IMR-90 (cell line): ENCODE results near the gene LANCL3. TPM values are rescaled to one million over a fixed set of nuclear protein-coding genes. Genes with fewer than 3 reads are reported as not detected.

Source experiments
- ATAC-seq: fragments of 200-7000 bp; cut with Tn5 transposase; 2 replicates; pipeline ENCODE4 v1.9.1; 2020; ENCODE audit warnings: low read depth, mild to moderate bottlenecking, moderate library complexity
- BruUV-seq: library from RNA; stranded (reverse); fragments of 400-500 nt; replicated peaks from 2 replicates; lab custom pipeline; 2021; lab: Mats Ljungman, UMichigan
- CTCF ChIA-PET: fragments of 300-600 bp; formaldehyde crosslinking; extraction: SDS; loops from one replicate; lab custom pipeline; 2021; ENCODE audit warnings: antibody characterized with exemption; lab: Yijun Ruan, JAX
- POLR2A ChIA-PET: fragments of 300-600 bp; sonication (Branson Sonifier 250); formaldehyde crosslinking; loops from one replicate; lab custom pipeline; 2022; ENCODE audit warnings: antibody characterized with exemption; ENCODE audit not compliant: unreplicated experiment; lab: Charles Lee
- DNase-seq: peaks from one replicate; pipeline ENCODE4 v3.0.0; 2013
- H2AFZ ChIP-seq: replicated peaks from 2 replicates; pipeline ENCODE3; 2013; ENCODE audit warnings: low read length, mild to moderate bottlenecking; ENCODE audit not compliant: poor library complexity
- H2AK5ac ChIP-seq: 2 replicates; pipeline ENCODE4 v1.6.1; 2013; ENCODE audit warnings: low read depth, low read length, inconsistent platforms
- H2AK9ac ChIP-seq: replicated peaks from 2 replicates; pipeline ENCODE3; 2013; ENCODE audit warnings: mild to moderate bottlenecking, low read depth, low read length, moderate library complexity; ENCODE audit not compliant: poor library complexity
- H2BK120ac ChIP-seq: 2 replicates; pipeline ENCODE4 v1.6.1; 2013; ENCODE audit warnings: low read depth, low read length, inconsistent platforms
- H2BK15ac ChIP-seq: 3 replicates; pipeline ENCODE4 v1.6.1; 2013; ENCODE audit warnings: low read depth, low read length, inconsistent platforms
- H2BK20ac ChIP-seq: 2 replicates; pipeline ENCODE4 v1.6.1; 2013; ENCODE audit warnings: low read depth, mild to moderate bottlenecking, inconsistent platforms, low read length, moderate library complexity
- H2BK5ac ChIP-seq: 2 replicates; pipeline ENCODE4 v1.6.1; 2013; ENCODE audit warnings: mild to moderate bottlenecking, low read depth, low read length, inconsistent platforms; ENCODE audit not compliant: poor library complexity, severe bottlenecking
- H3K14ac ChIP-seq: replicated peaks from 2 replicates; pipeline ENCODE4 v1.6.1; 2013; ENCODE audit warnings: low read depth, low read length, inconsistent platforms
- H3K18ac ChIP-seq: 2 replicates; pipeline ENCODE4 v1.6.1; 2013; ENCODE audit warnings: low read depth, low read length, control low read depth
- H3K23ac ChIP-seq: 2 replicates; pipeline ENCODE4 v1.6.1; 2013; ENCODE audit warnings: low read depth, low read length, inconsistent platforms
- H3K27ac ChIP-seq: 2 replicates; pipeline ENCODE4 v1.5.1; 2013; ENCODE audit warnings: mild to moderate bottlenecking, control low read depth, low read length; ENCODE audit not compliant: insufficient read depth
- H3K27me3 ChIP-seq: 2 replicates; pipeline ENCODE4 v1.6.1; 2013; ENCODE audit warnings: low read length; ENCODE audit not compliant: control insufficient read depth, insufficient read depth
- H3K36me3 ChIP-seq: 2 replicates; pipeline ENCODE4 v1.6.1; 2013; ENCODE audit warnings: low read length, mixed read lengths; ENCODE audit not compliant: control insufficient read depth, insufficient read depth
- H3K4ac ChIP-seq: 2 replicates; pipeline ENCODE4 v1.6.1; 2013; ENCODE audit warnings: low read depth, low read length, inconsistent platforms
- H3K4me1 ChIP-seq: 2 replicates; pipeline ENCODE4 v1.6.1; 2013; ENCODE audit warnings: low read length, mixed read lengths; ENCODE audit not compliant: control insufficient read depth, insufficient read depth
- H3K4me2 ChIP-seq: 2 replicates; pipeline ENCODE4 v1.6.1; 2013; ENCODE audit warnings: low read depth, mild to moderate bottlenecking, control low read depth, low read length, moderate library complexity
- H3K4me3 ChIP-seq: 2 replicates; pipeline ENCODE4 v1.5.1; 2013; ENCODE audit warnings: low read depth, mild to moderate bottlenecking, control low read depth, low read length, moderate library complexity; ENCODE audit not compliant: insufficient read depth
- H3K56ac ChIP-seq: 2 replicates; pipeline ENCODE4 v1.6.1; 2013; ENCODE audit warnings: low read length, inconsistent platforms; ENCODE audit not compliant: insufficient read depth; ENCODE audit errors: extremely low read depth
- H3K79me1 ChIP-seq, 2 experiments: 2 replicates each; pipeline ENCODE4 v1.6.1; 2013; ENCODE audit warnings: low read length in 2 of 2, inconsistent platforms in 1 of 2, low read depth in 1 of 2
- H3K9ac ChIP-seq: 2 replicates; pipeline ENCODE4 v1.6.1; 2013; ENCODE audit warnings: low read depth, low read length, control low read depth
- H3K9me1 ChIP-seq: 2 replicates; pipeline ENCODE4 v1.6.1; 2013; ENCODE audit warnings: low read length, inconsistent platforms; ENCODE audit not compliant: insufficient read depth
- H3K9me3 ChIP-seq: 2 replicates; pipeline ENCODE4 v1.6.1; 2013; ENCODE audit warnings: low read length; ENCODE audit not compliant: control insufficient read depth, insufficient read depth
- H4K20me1 ChIP-seq: 2 replicates; pipeline ENCODE4 v1.6.1; 2013; ENCODE audit warnings: low read length, inconsistent platforms; ENCODE audit not compliant: insufficient read depth
- H4K5ac ChIP-seq: 2 replicates; pipeline ENCODE4 v1.6.1; 2013; ENCODE audit warnings: mild to moderate bottlenecking, low read depth, low read length, control low read depth
- H4K8ac ChIP-seq, 2 experiments: 2 replicates each; pipeline ENCODE4 v1.6.1; 2013; ENCODE audit warnings: low read depth in 2 of 2, low read length in 2 of 2, control low read depth in 1 of 2, inconsistent platforms in 1 of 2
- H4K91ac ChIP-seq: 2 replicates; pipeline ENCODE4 v1.6.1; 2013; ENCODE audit warnings: low read depth, low read length, inconsistent platforms; ENCODE audit not compliant: insufficient read depth
- MXI1 ChIP-seq: IDR thresholded peaks from 2 replicates; pipeline ENCODE4 v1.6.1; 2012; ENCODE audit warnings: low read depth, mild to moderate bottlenecking, low read length, moderate library complexity, borderline replicate concordance
- RAD21 ChIP-seq: IDR thresholded peaks from 2 replicates; pipeline ENCODE4 v1.6.1; 2012; ENCODE audit warnings: low read length, improper control_type of control experiment
- WGBS, 2 experiments: methylation state at CpG; one replicate each; pipeline versions ENCODE4 v1.1.5 to v1.1.7; 2013; ENCODE audit warnings: missing lambda C conversion rate in 2 of 2; ENCODE audit not compliant: insufficient read length in 1 of 2; ENCODE audit errors: extremely low coverage in 2 of 2; 5-methylcytosine and 5-hydroxymethylcytosine counted together
- dilution Hi-C: fragments of 300-500 bp; cut with HindIII; formaldehyde crosslinking; loops from one replicate; pipeline ENCODE4 v1.14.3; 2018; ENCODE audit warnings: low sequenced_read_pairs; ENCODE audit not compliant: unreplicated experiment
- in situ Hi-C: fragments of 300-500 bp; cut with MboI; formaldehyde crosslinking; loops from 3 replicates; pipeline ENCODE4 v1.14.3; 2019; ENCODE audit warnings: low sequenced_read_pairs, inconsistent platforms, mixed read lengths
- intact Hi-C: fragments of 100-400 bp; cut with micrococcal nuclease; formaldehyde crosslinking; loops from 2 replicates; pipeline ENCODE4 v1.10.0; 2022
- polyA plus RNA-seq, 3 experiments: library from polyadenylated mRNA; depleted of rRNA; stranded (reverse); fragments of >200 nt; gene quantifications; 2 replicates each; pipeline ENCODE4 v1.2.3, GENCODE V29; 2012; ENCODE audit warnings: low replicate concordance in 1 of 3
- total RNA-seq: library from RNA; depleted of rRNA; stranded (reverse); fragments of >200 nt; gene quantifications from 2 replicates; pipeline ENCODE4 v1.2.3, GENCODE V29; 2012

Gene LANCL3
- total and polyA plus RNA-seq, 2 of the 4 experiments (the other 2 are of a cell fraction): not detected

GRCh38 chrX:37613933-37614332 lies 42.5 kb downstream of the LANCL3 start:
- no peaks in the 10 kb centered on the region for H3K4me1 ChIP-seq
- H3K14ac ChIP-seq: no peak overlapping the region
- no TSS peak for BruUV-seq
- H4K5ac ChIP-seq: no peak overlapping the region
- H2BK5ac ChIP-seq: no peak overlapping the region
- no peak overlapping the region for H2BK120ac ChIP-seq
- no peak overlapping the region for H3K4me3 ChIP-seq
- no peak overlapping the region for H2AFZ ChIP-seq
- H3K9ac ChIP-seq: no peak overlapping the region
- H2BK20ac ChIP-seq: no peak overlapping the region
- H2BK15ac ChIP-seq: no peak overlapping the region
- H2AK5ac ChIP-seq: no peak overlapping the region
- H3K9me1 ChIP-seq: no peaks in the 10 kb centered on the region
- ATAC-seq (no peak), DNase-seq (no peak)
- no peak overlapping the region for H4K8ac ChIP-seq
- no peak overlapping the region for H3K56ac ChIP-seq
- H4K91ac ChIP-seq: no peak overlapping the region
- H3K79me1 ChIP-seq: no peaks in the 10 kb centered on the region
- H3K27ac ChIP-seq: no peak overlapping the region
- in situ Hi-C loops (no loop called here), dilution Hi-C loops (no loop called here), intact Hi-C loops (no loop called here)
- POLR2A ChIA-PET: no interaction called here
- no peak overlapping the region for H2AK9ac ChIP-seq
- no peak overlapping the region for H3K4me2 ChIP-seq
- no peak overlapping the region for H3K4ac ChIP-seq
- no peak for TF ChIP-seq MXI1
- TF ChIP-seq RAD21: no peak
- no peaks in the 10 kb centered on the region for H3K9me3 ChIP-seq
- H3K18ac ChIP-seq: no peak overlapping the region
- no peak overlapping the region for H3K23ac ChIP-seq
- no peaks in the 10 kb centered on the region for H3K36me3 ChIP-seq
- CTCF ChIA-PET: no interaction called here
- WGBS, 2 experiments: no CpG with 5 or more reads among the region's 1 CpG
- no peaks in the 10 kb centered on the region for H4K20me1 ChIP-seq
- H3K27me3 ChIP-seq: no peaks in the 10 kb centered on the region; the same call in 1 of the 2 replicates
